OCI-LY7 (cell line): Measurements from ENCODE around the gene PLAGL1. TPM values are rescaled to one million over a fixed set of nuclear protein-coding genes. Genes with fewer than 3 reads are reported as not detected.
A peak's percentile ranks its signal among the peaks of the same experiment; 100 is the strongest.

Source experiments
- BruUV-seq: library from RNA; stranded (reverse); fragments of 400-500 nt; replicated peaks from 2 replicates; lab custom pipeline; 2021; lab: Mats Ljungman, UMichigan
- CTCF ChIA-PET: fragments of 300-600 bp; sonication (Branson Sonifier 250); formaldehyde crosslinking; loops from one replicate; lab custom pipeline; 2022; ENCODE audit warnings: antibody characterized with exemption; ENCODE audit not compliant: unreplicated experiment; lab: Charles Lee
- POLR2A ChIA-PET: fragments of 300-600 bp; sonication (Branson Sonifier 250); formaldehyde crosslinking; loops from one replicate; lab custom pipeline; 2022; ENCODE audit warnings: antibody characterized with exemption; lab: Charles Lee
- DNase-seq: peaks from one replicate; pipeline ENCODE4 v3.0.0-alpha.2; 2015; ENCODE audit warnings: low spot score
- H2AFZ ChIP-seq: fragments of 200-600 bp; sonication (generic), shearing (Covaris generic); 2 replicates; pipeline ENCODE4 v1.6.1; 2014; ENCODE audit warnings: mild to moderate bottlenecking, antibody characterized with exemption, low read length, moderate library complexity
- H3K27ac ChIP-seq: fragments of 200-600 bp; sonication (generic); 2 replicates; pipeline ENCODE4 v1.5.1; 2014; ENCODE audit warnings: mixed run types, low read depth, mild to moderate bottlenecking, moderate library complexity, low read length, inconsistent platforms; ENCODE audit not compliant: poor library complexity, severe bottlenecking
- H3K36me3 ChIP-seq: fragments of 200-600 bp; sonication (generic); 2 replicates; pipeline ENCODE4 v1.6.1; 2014; ENCODE audit warnings: mild to moderate bottlenecking, antibody characterized with exemption, low read length, moderate library complexity, mixed read lengths; ENCODE audit not compliant: insufficient read depth
- H3K4me1 ChIP-seq: fragments of 200-600 bp; sonication (generic); 2 replicates; pipeline ENCODE4 v1.5.1; 2014; ENCODE audit warnings: mild to moderate bottlenecking, low read length; ENCODE audit not compliant: insufficient read depth, poor library complexity, severe bottlenecking
- H3K4me2 ChIP-seq: fragments of 200-600 bp; sonication (generic); 2 replicates; pipeline ENCODE4 v1.6.1; 2014; ENCODE audit warnings: mild to moderate bottlenecking, low read length
- H3K4me3 ChIP-seq: fragments of 200-600 bp; sonication (generic); 2 replicates; pipeline ENCODE4 v1.5.1; 2014; ENCODE audit warnings: mild to moderate bottlenecking, low read depth, low read length; ENCODE audit not compliant: poor library complexity, severe bottlenecking
- H3K79me2 ChIP-seq: fragments of 200-600 bp; sonication (generic); 2 replicates; pipeline ENCODE4 v1.6.1; 2016; ENCODE audit warnings: low read depth, mild to moderate bottlenecking, low read length, moderate library complexity, mixed read lengths; ENCODE audit not compliant: insufficient read depth
- H3K9me2 ChIP-seq: fragments of 200-600 bp; sonication (generic); 2 replicates; pipeline ENCODE4 v1.6.1; 2016; ENCODE audit warnings: mild to moderate bottlenecking, low read length, mixed read lengths; ENCODE audit not compliant: insufficient read depth
- H3K9me3 ChIP-seq: fragments of 200-600 bp; sonication (generic); 2 replicates; pipeline ENCODE4 v1.6.1; 2014; ENCODE audit warnings: mild to moderate bottlenecking, mixed run types, low read length, mixed read lengths
- H4K20me1 ChIP-seq: fragments of 200-600 bp; sonication (generic); 2 replicates; pipeline ENCODE4 v1.6.1; 2014; ENCODE audit warnings: mild to moderate bottlenecking, antibody characterized with exemption, low read length, moderate library complexity, mixed read lengths; ENCODE audit not compliant: insufficient read depth
- EZH2phosphoT487 ChIP-seq: fragments of 200-600 bp; sonication (generic); IDR thresholded peaks from 2 replicates; pipeline ENCODE4 v1.6.1; 2018; ENCODE audit warnings: low read depth, borderline replicate concordance, mild to moderate bottlenecking, mixed run types, antibody characterized with exemption, low read length, moderate library complexity, mixed read lengths
- intact Hi-C: fragments of 100-400 bp; cut with micrococcal nuclease; formaldehyde crosslinking; loops from one replicate; pipeline ENCODE4 v1.10.0; 2022; ENCODE audit not compliant: unreplicated experiment
- total RNA-seq, 2 experiments: library from RNA; depleted of rRNA in 1 of 2; stranded (reverse); fragments of >200 nt in 1 of 2; shearing (Covaris generic) in 1 of 2; gene quantifications; 2 replicates each; pipeline ENCODE4 v1.2.3, GENCODE V29; 2014 to 2022
- TF ChIP-seq, protein P1 (sequence below): fragments of 200-600 bp; sonication (generic); conservative IDR thresholded peaks from 2 replicates; pipeline ENCODE4 v1.5.1; 2014; ENCODE audit warnings: mild to moderate bottlenecking, antibody characterized with exemption, low read length, moderate library complexity, mixed read lengths

The PLAGL1 gene
- total RNA-seq, 2 experiments from 2014 or later, result 1.7 TPM

- Histone ChIP-seq H3K9me3 (no peaks in the 10 kb centered on the region), H3K9me2 (no peaks in the 10 kb centered on the region), H3K4me2 (no peak overlapping the region), H4K20me1 (no peaks in the 10 kb centered on the region), H3K79me2 (no peaks in the 10 kb centered on the region), H3K4me3 (no peak overlapping the region), H3K4me1 (no peaks in the 10 kb centered on the region), H3K27ac (no peak overlapping the region), H2AFZ (no peak overlapping the region), H3K36me3 (no peaks in the 10 kb centered on the region)
- TF ChIP-seq, protein P1, sequence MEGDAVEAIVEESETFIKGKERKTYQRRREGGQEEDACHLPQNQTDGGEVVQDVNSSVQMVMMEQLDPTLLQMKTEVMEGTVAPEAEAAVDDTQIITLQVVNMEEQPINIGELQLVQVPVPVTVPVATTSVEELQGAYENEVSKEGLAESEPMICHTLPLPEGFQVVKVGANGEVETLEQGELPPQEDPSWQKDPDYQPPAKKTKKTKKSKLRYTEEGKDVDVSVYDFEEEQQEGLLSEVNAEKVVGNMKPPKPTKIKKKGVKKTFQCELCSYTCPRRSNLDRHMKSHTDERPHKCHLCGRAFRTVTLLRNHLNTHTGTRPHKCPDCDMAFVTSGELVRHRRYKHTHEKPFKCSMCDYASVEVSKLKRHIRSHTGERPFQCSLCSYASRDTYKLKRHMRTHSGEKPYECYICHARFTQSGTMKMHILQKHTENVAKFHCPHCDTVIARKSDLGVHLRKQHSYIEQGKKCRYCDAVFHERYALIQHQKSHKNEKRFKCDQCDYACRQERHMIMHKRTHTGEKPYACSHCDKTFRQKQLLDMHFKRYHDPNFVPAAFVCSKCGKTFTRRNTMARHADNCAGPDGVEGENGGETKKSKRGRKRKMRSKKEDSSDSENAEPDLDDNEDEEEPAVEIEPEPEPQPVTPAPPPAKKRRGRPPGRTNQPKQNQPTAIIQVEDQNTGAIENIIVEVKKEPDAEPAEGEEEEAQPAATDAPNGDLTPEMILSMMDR, result no peak
- TF ChIP-seq EZH2phosphoT487, result no peak
- DNase-seq, result no peak
- ChIA-PET CTCF (no interaction called here), POLR2A (interaction anchor here (0.6 kb wide), 1 partner anchor 772 kb away, joined by 3 read pairs; no protein-coding TSS in a partner anchor)
- BruUV-seq, result no TSS peak
- intact Hi-C loops, result no loop called here
These were observed 58.5 kb downstream of the PLAGL1 start for GRCh38 chr6:143949535-143949934.

DNA sequence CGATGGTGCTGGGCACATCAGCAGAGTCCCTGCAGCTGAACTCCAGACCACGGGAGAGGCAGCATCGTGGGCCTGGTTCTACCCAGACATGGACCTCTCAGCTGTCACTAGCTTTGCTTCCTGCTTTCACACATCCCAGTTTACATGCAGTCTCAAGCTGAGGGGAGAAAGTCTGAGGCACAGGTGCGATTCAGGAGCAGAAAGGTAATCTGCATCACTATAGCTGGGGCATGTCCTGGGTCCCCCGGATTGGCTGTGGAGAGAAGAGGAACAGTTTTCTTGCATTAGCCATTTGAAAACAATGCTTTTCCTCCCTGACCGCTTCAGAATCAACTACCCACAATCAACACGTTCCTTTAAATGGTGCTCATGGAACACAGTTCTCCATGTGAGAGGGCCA, 59.9 kb downstream of the PLAGL1 start:
- no peak overlapping the region for H3K4me3 ChIP-seq
- intact Hi-C loops, result no loop called here
- TF ChIP-seq, protein P1, result no peak
- no peak for TF ChIP-seq EZH2phosphoT487
- H2AFZ ChIP-seq, result no peak overlapping the region
- POLR2A ChIA-PET, result no interaction called here
- no peaks in the 10 kb centered on the region for H3K36me3 ChIP-seq
- DNase-seq, result no peak
- no peaks in the 10 kb centered on the region for H3K9me2 ChIP-seq
- H3K4me1 ChIP-seq, result no peaks in the 10 kb centered on the region
- no peaks in the 10 kb centered on the region for H4K20me1 ChIP-seq
- CTCF ChIA-PET, result interaction anchor here (0.9 kb wide), 1 partner anchor 14 kb away, joined by 4 read pairs; no protein-coding TSS in a partner anchor
- H3K27ac ChIP-seq, result no peak overlapping the region
- H3K79me2 ChIP-seq, result no peaks in the 10 kb centered on the region
- no peaks in the 10 kb centered on the region for H3K9me3 ChIP-seq
- no TSS peak for BruUV-seq
- H3K4me2 ChIP-seq, result no peak overlapping the region

DNA sequence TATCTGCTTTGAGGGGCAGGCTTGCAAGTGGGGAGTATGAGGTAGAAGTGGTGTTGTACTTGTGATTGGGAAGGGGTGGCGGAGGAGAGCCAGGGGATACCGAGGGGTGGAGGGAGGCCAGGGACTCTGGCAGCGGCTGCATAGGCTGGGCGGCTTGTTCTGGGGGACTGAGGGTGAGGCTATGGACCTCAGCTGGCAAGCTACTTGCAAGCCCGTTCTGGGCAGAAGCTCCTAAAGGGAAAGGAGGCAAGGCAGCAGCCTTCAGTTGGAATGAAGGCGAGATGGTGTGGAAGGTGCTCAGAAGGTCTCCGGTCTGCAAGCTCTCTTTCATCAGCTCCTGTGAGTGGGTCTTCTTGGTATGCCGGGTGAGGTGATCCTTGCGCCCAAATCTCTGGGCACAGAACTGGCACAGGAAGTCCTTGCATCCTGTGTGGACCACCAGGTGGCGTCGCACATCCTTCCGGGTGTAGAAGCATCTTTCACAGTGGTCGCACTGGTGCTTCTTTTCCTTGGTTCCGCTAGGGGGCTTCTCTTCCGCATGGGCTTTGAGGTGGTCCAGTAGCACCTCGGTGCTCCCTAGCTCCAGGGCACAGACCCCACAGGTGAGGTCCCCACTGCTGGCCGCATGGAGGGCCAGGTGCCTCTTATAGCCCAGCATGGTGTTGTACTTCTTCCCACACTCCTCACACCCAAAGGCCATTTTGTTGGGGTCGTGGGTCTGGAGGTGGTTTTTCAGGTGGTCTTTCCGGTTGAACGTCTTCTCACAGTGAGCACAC, 66.0 kb downstream of the PLAGL1 start:
- ChIA-PET CTCF (interaction anchor here (0.6 kb wide), 1 partner anchor 18 kb away, joined by 3 read pairs; no protein-coding TSS in a partner anchor), POLR2A (interaction anchor here (0.6 kb wide), 1 partner anchor 840 kb away, joined by 3 read pairs; no protein-coding TSS in a partner anchor)
- Histone ChIP-seq H3K36me3 (no peaks in the 10 kb centered on the region), H3K4me3 (no peak overlapping the region), H3K79me2 (no peaks in the 10 kb centered on the region), H3K4me2 (no peak overlapping the region), H3K9me2 (no peaks in the 10 kb centered on the region), H2AFZ (no peak overlapping the region; the same call in 1 of the 2 replicates), H3K9me3 (no peaks in the 10 kb centered on the region), H3K27ac (no peak overlapping the region), H3K4me1 (no peaks in the 10 kb centered on the region), H4K20me1 (no peaks in the 10 kb centered on the region)
- BruUV-seq, result no TSS peak
- intact Hi-C loops, result loop anchor here (2.0 kb wide), 1 partner anchor 367 kb away; no protein-coding TSS in a partner anchor
- TF ChIP-seq, protein P1, result peak; percentile 74
- no peak for TF ChIP-seq EZH2phosphoT487
- peak; percentile 57 for DNase-seq
